GM21529 (cell line): ENCODE data around the gene KLHL35.
"Not testable (repeated sequence)": the region's sequence is repeated elsewhere in the genome, so short reads cannot be mapped to it uniquely, and the experiment has no call there.

ENCODE experiments used
- ATAC-seq: cut with Tn5 transposase; IDR thresholded peaks from one replicate; pipeline ENCODE4 v1.9.1; 2021; ENCODE audit not compliant: unreplicated experiment

Gene KLHL35

GRCh38 chr11:75394085-75394840, 38.7 kb downstream of the KLHL35 start:
- ATAC-seq, result no peak

- ATAC-seq, result no peak
Measured at GRCh38 chr11:75389925-75390324, 43.1 kb downstream of the KLHL35 start.

GRCh38 chr11:75389276-75389605, 43.8 kb downstream of the KLHL35 start:
- ATAC-seq, result no peak

GRCh38 chr11:75388386-75389275, 44.4 kb downstream of the KLHL35 start:
- ATAC-seq, result peak; percentile 58

GRCh38 chr11:75387736-75388294, 45.2 kb downstream of the KLHL35 start:
- no peak for ATAC-seq

GRCh38 chr11:75386942-75387630, 45.9 kb downstream of the KLHL35 start:
- ATAC-seq, result no peak

- no peak for ATAC-seq
Measured at GRCh38 chr11:75384438-75385080, 48.4 kb downstream of the KLHL35 start.

GRCh38 chr11:75383246-75383645, 49.8 kb downstream of the KLHL35 start:
- no peak for ATAC-seq

GRCh38 chr11:75380716-75381420, 52.1 kb downstream of the KLHL35 start:
- ATAC-seq, result no peak

GRCh38 chr11:75380245-75380644, 52.8 kb downstream of the KLHL35 start:
- no peak for ATAC-seq

GRCh38 chr11:75378776-75379175, 54.2 kb downstream of the KLHL35 start:
- not testable (repeated sequence) for ATAC-seq

- ATAC-seq, result no peak
Measured at GRCh38 chr11:75376175-75376574, 56.8 kb downstream of the KLHL35 start.

GRCh38 chr11:75375626-75376025, 57.4 kb downstream of the KLHL35 start:
- no peak for ATAC-seq

- ATAC-seq, result no peak
Measured at GRCh38 chr11:75374646-75375045, 58.4 kb downstream of the KLHL35 start.

- no peak for ATAC-seq
Measured at GRCh38 chr11:75373201-75373600, 59.8 kb downstream of the KLHL35 start.
